ENCODE data around the gene PPP4R4.

The PPP4R4 gene

DNA sequence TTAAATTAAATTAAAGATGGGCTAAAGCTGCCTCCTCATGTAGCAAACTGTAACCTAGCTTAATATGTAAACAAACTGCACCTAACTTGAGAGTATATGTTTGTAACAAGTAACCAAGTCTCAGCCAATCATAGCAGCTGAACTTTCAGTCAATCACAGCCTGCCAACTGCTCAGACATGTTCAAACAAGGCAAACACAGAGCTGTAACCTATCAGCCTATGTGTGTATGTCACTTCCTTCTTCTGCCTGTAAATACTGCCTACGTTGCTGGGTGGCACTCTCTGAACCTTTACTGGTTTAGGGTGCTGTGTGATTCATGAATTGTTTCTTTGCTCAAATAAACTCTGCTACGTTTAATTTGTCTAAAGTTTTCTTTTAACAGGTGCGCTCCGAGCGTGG, 146.1 kb downstream of the PPP4R4 start:
- in situ Hi-C loops (cut with HindIII; ENCODE audit: low pct_ligation_motif_present, low sequenced_read_pairs), result no loop called here
- Histone ChIP-seq H3K27me3 (replicated peaks) (no peaks in the 10 kb centered on the region), H3K4me3 (ENCODE audit: low read depth, low read length) (no peak overlapping the region), H3K36me3 (replicated peaks) (no peaks in the 10 kb centered on the region), H3K27ac (no peak overlapping the region)
- TF ChIP-seq, protein P1, sequence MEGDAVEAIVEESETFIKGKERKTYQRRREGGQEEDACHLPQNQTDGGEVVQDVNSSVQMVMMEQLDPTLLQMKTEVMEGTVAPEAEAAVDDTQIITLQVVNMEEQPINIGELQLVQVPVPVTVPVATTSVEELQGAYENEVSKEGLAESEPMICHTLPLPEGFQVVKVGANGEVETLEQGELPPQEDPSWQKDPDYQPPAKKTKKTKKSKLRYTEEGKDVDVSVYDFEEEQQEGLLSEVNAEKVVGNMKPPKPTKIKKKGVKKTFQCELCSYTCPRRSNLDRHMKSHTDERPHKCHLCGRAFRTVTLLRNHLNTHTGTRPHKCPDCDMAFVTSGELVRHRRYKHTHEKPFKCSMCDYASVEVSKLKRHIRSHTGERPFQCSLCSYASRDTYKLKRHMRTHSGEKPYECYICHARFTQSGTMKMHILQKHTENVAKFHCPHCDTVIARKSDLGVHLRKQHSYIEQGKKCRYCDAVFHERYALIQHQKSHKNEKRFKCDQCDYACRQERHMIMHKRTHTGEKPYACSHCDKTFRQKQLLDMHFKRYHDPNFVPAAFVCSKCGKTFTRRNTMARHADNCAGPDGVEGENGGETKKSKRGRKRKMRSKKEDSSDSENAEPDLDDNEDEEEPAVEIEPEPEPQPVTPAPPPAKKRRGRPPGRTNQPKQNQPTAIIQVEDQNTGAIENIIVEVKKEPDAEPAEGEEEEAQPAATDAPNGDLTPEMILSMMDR (IDR thresholded peaks at IDR 0.05; ENCODE audit: low read depth, low read length, missing control alignments), result no peak
- DNase-seq, result no peak

DNA sequence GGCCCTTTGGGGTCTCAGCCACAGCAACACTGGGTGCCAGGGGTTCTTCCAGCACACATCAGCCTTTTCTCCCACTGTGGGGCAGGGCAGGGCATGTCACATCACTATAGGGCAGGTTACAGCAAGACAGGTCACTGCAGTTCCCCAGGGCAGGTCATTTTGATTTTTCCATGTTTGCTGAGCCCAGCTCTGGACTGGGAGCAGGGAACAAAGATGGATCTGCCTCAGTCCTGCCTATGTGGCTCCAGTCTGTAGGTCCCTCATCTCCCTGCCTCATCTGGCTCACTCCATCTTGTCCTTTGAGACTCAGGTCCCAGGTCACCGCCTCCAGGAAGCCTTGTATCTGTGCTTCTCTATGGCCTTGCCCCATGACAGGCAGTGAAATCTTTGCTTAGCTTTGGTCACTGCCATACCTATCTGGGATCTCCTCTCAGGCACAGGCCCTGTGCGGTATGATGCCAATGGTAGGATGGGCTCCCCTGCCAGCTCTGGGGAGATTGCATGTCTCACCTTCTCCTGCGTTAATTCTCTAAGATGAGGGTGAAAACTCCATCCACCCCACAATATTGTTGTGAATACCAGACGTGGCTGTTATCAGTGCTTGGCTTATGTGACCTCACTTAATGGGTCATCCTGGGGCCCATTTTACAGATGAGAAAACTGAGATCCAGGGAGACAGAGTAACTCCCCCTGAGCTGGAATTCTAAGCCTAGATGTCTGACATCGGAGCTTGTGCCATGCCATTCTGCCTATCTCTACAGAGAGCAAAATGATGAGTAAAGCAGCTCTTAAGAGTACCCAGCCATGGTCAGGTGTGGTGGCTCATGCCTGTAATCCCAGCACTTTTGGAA, 147.5 kb downstream of the PPP4R4 start:
- in situ Hi-C loops (cut with HindIII; ENCODE audit: low pct_ligation_motif_present, low sequenced_read_pairs), result no loop called here
- Histone ChIP-seq H3K36me3 (replicated peaks) (no peaks in the 10 kb centered on the region), H3K27ac (no peak overlapping the region), H3K27me3 (replicated peaks) (no peaks in the 10 kb centered on the region), H3K4me3 (ENCODE audit: low read depth, low read length) (no peak overlapping the region)
- TF ChIP-seq, protein P1 (IDR thresholded peaks at IDR 0.05; ENCODE audit: low read depth, low read length, missing control alignments), result no peak
- no peak for DNase-seq

- Histone ChIP-seq H3K36me3 (replicated peaks) (no peaks in the 10 kb centered on the region), H3K27ac (no peak within 1 kb of the TSS), H3K4me3 (ENCODE audit: low read depth, low read length) (no peak within 1 kb of the TSS), H3K27me3 (replicated peaks) (no peaks in the 10 kb centered on the region)
- DNase-seq, result peak; percentile 45
- TF ChIP-seq, protein P1 (IDR thresholded peaks at IDR 0.05; ENCODE audit: low read depth, low read length, missing control alignments), result no peak
- in situ Hi-C loops (cut with HindIII; ENCODE audit: low pct_ligation_motif_present, low sequenced_read_pairs), result no loop called here
Measured at GRCh38 chr14:94322648-94323570, 148.8 kb downstream of the PPP4R4 start, which contains the start of gene SERPINA6. SERPINA6 (minus strand) TSS chr14:94323336; CDS start chr14:94314648, 8,688 bp downstream.

DNA sequence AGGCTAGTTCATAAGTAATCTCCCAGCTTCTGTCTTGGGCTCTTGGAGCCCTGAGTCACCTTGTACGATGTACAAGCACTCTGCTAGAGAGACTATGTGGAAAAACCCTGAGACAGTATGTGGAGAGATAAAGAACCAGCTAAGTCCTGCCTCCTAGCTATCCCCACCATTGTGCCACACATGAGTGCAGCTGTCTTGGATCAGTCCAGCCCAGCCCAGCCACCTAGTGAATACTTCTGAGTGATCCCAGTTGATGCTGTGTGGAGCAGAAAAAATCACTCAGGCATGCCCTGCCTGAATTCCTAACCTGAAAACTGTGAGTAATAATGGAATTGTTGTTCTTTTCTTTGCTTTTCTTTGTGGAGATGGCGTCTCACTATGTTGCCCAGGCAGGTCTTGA, 154.1 kb downstream of the PPP4R4 start:
- H3K27ac ChIP-seq, result no peak overlapping the region
- H3K27me3 ChIP-seq (replicated peaks), result no peaks in the 10 kb centered on the region
- no peak overlapping the region for H3K4me3 ChIP-seq (ENCODE audit: low read depth, low read length)
- in situ Hi-C loops (cut with HindIII; ENCODE audit: low pct_ligation_motif_present, low sequenced_read_pairs), result no loop called here
- TF ChIP-seq, protein P1 (IDR thresholded peaks at IDR 0.05; ENCODE audit: low read depth, low read length, missing control alignments), result no peak
- no peak for DNase-seq
- H3K36me3 ChIP-seq (replicated peaks), result no peaks in the 10 kb centered on the region
